Endothelial cell of umbilical vein (primary cell): Measurements from ENCODE around the gene NRROS. TPM values are rescaled to one million over a fixed set of nuclear protein-coding genes. Genes with fewer than 3 reads are reported as not detected.

Experiments
- BruUV-seq: library from RNA; stranded (reverse); fragments of 400-500 nt; replicated peaks from 2 replicates; lab custom pipeline; 2021; lab: Mats Ljungman, UMichigan
- CTCF ChIA-PET: fragments of 300-600, 350-600 bp; sonication (Branson Sonifier 250); formaldehyde crosslinking; loops from one replicate; lab custom pipeline; 2021; ENCODE audit warnings: antibody characterized with exemption, inconsistent platforms; lab: Charles Lee
- POLR2A ChIA-PET: fragments of 300-600, 350-600 bp; sonication (Branson Sonifier 250); formaldehyde crosslinking; loops from one replicate; lab custom pipeline; 2021; ENCODE audit warnings: antibody characterized with exemption, inconsistent platforms; lab: Charles Lee
- DNase-seq: peaks from one replicate; pipeline ENCODE4 v3.0.0-alpha.2; 2011; ENCODE audit warnings: low read depth, low spot score
- FAIRE-seq: peaks from 2 replicates; lab custom pipeline; 2011; peaks lifted over from hg19 to GRCh38; lab: Jason Lieb, UNC
- H2AFZ ChIP-seq: 2 replicates; pipeline ENCODE4 v1.6.0; 2012; ENCODE audit warnings: low read depth, low read length, control low read depth, inconsistent platforms
- H3K27ac ChIP-seq: 2 replicates; pipeline ENCODE4 v1.5.1; 2011; ENCODE audit warnings: low read depth, mild to moderate bottlenecking, control low read depth, low read length, moderate library complexity; ENCODE audit not compliant: insufficient read depth
- H3K27me3 ChIP-seq, 2 experiments: 2 replicates each; pipeline versions ENCODE4 v1.6.0 to v1.6.1; 2011; ENCODE audit warnings: low read length in 2 of 2, mixed read lengths in 1 of 2; ENCODE audit not compliant: control insufficient read depth in 2 of 2, insufficient read depth in 2 of 2
- H3K36me3 ChIP-seq, 2 experiments: 2 replicates in 1 of 2; 3 replicates in 1 of 2; pipeline ENCODE4 v1.5.1; 2011; ENCODE audit warnings: low read length in 2 of 2, mild to moderate bottlenecking in 1 of 2, moderate library complexity in 1 of 2; ENCODE audit not compliant: control insufficient read depth in 2 of 2, insufficient read depth in 2 of 2; ENCODE audit errors: extremely low read depth in 1 of 2
- H3K4me1 ChIP-seq: 3 replicates; pipeline ENCODE4 v1.5.1; 2011; ENCODE audit warnings: mild to moderate bottlenecking, low read length; ENCODE audit not compliant: control insufficient read depth, insufficient read depth; ENCODE audit errors: extremely low read depth
- H3K4me2 ChIP-seq: 2 replicates; pipeline ENCODE4 v1.6.1; 2011; ENCODE audit warnings: low read length, control low read depth, mixed read lengths; ENCODE audit not compliant: insufficient read depth
- H3K4me3 ChIP-seq, 3 experiments: fragments of 200-600 bp in 1 of 3; sonication (generic), shearing (Covaris generic) in 1 of 3; replicated peaks in 1 of 3; 2 replicates each; pipeline ENCODE4 v1.5.1; 2011 to 2016; ENCODE audit warnings: control low read depth in 3 of 3, low read length in 3 of 3, mild to moderate bottlenecking in 2 of 3, inconsistent platforms in 1 of 3, low read depth in 1 of 3, moderate library complexity in 1 of 3; ENCODE audit not compliant: insufficient read depth in 1 of 3
- H3K79me2 ChIP-seq: 2 replicates; pipeline ENCODE4 v1.6.0; 2012; ENCODE audit warnings: low read length, inconsistent platforms; ENCODE audit not compliant: control insufficient read depth, insufficient read depth
- H3K9ac ChIP-seq: replicated peaks from 2 replicates; pipeline ENCODE3; 2011; ENCODE audit warnings: low read length, control low read depth; ENCODE audit not compliant: insufficient read depth; ENCODE audit errors: extremely low read depth
- H3K9me1 ChIP-seq: replicated peaks from 3 replicates; pipeline ENCODE4 v1.6.0; 2011; ENCODE audit warnings: mild to moderate bottlenecking, low read length; ENCODE audit not compliant: control insufficient read depth, insufficient read depth; ENCODE audit errors: extremely low read depth
- H3K9me3 ChIP-seq: replicated peaks from 2 replicates; pipeline ENCODE4 v1.5.1; 2012; ENCODE audit warnings: low read length, inconsistent platforms; ENCODE audit not compliant: control insufficient read depth, insufficient read depth
- H4K20me1 ChIP-seq: replicated peaks from 2 replicates; pipeline ENCODE3; 2011; ENCODE audit warnings: mild to moderate bottlenecking, low read length; ENCODE audit not compliant: control insufficient read depth, insufficient read depth; ENCODE audit errors: extremely low read depth
- CTCF ChIP-seq, 2 donors: IDR thresholded peaks; 1 replicate in 1 of 2; 2 replicates in 1 of 2; pipeline ENCODE4 v1.5.1; 2011; ENCODE audit warnings: low read length in 2 of 2, mild to moderate bottlenecking in 2 of 2, moderate library complexity in 2 of 2, control low read depth in 1 of 2, inconsistent platforms in 1 of 2, low read depth in 1 of 2; ENCODE audit not compliant: insufficient read depth in 1 of 2; ENCODE audit errors: extremely low read depth in 1 of 2
- EZH2 ChIP-seq: IDR thresholded peaks from 2 replicates; pipeline ENCODE4 v1.6.1; 2012; ENCODE audit warnings: borderline replicate concordance, low read depth, mild to moderate bottlenecking, moderate library complexity, low read length, inconsistent platforms; ENCODE audit not compliant: severe bottlenecking
- FOS ChIP-seq: IDR thresholded peaks from 2 replicates; pipeline ENCODE4 v1.6.1; 2011; ENCODE audit warnings: mild to moderate bottlenecking, low read length, moderate library complexity, borderline replicate concordance; ENCODE audit not compliant: insufficient read depth
- GATA2 ChIP-seq: IDR thresholded peaks from 2 replicates; pipeline ENCODE4 v1.7.0; 2011; ENCODE audit warnings: low read depth, mild to moderate bottlenecking, moderate library complexity, mixed read lengths, low read length; ENCODE audit not compliant: insufficient read length, insufficient read depth
- JUN ChIP-seq: IDR thresholded peaks from 2 replicates; pipeline ENCODE4 v1.6.1; 2011; ENCODE audit warnings: borderline replicate concordance, low read depth; ENCODE audit not compliant: insufficient read length, insufficient read depth
- POLR2A ChIP-seq: IDR thresholded peaks from 2 replicates; pipeline ENCODE4 v1.6.1; 2012; ENCODE audit warnings: low read depth, mild to moderate bottlenecking, control low read depth, low read length
- dilution Hi-C: fragments of 300-500 bp; cut with MboI; formaldehyde crosslinking; loops from one replicate; pipeline ENCODE4 v1.15.0; 2019; ENCODE audit warnings: low sequenced_read_pairs; ENCODE audit not compliant: extremely low pct_ligation_motif_present
- intact Hi-C: fragments of 100-400 bp; cut with micrococcal nuclease; formaldehyde crosslinking; loops from one replicate; pipeline ENCODE4 v1.10.0; 2022
- polyA plus RNA-seq, 4 experiments: library from polyadenylated mRNA; depleted of rRNA in 3 of 4; stranded (reverse) in 3 of 4; unstranded in 1 of 4; fragments of >200 nt; gene quantifications; 2 replicates each; pipeline versions ENCODE4 v1.2.1 to v1.2.3, GENCODE V29; 2011 to 2012; ENCODE audit warnings: missing spikeins in 1 of 4
- total RNA-seq: library from RNA; stranded (reverse); gene quantifications from 2 replicates; pipeline ENCODE4 v1.2.3, GENCODE V29; 2021

The NRROS gene
- total and polyA plus RNA-seq, 2 donors (not counting 3 experiments of a cell fraction or from before 2014, with no cell fraction given): 8.1 to 15.6 TPM

GRCh38 chr3:196617256-196617655, 22.2 kb upstream of the NRROS start:
- H3K9ac ChIP-seq: no peak overlapping the region
- FAIRE-seq (no peak), DNase-seq (no peak)
- no peaks in the 10 kb centered on the region for H3K9me1 ChIP-seq
- dilution Hi-C loops: no loop called here
- H3K4me2 ChIP-seq: no peak overlapping the region
- H3K27me3 ChIP-seq: no peaks in the 10 kb centered on the region
- no peak overlapping the region for H2AFZ ChIP-seq
- CTCF ChIA-PET: interaction anchor here (1.6 kb wide), 1 partner anchor 8 kb away, joined by 8 read pairs; no protein-coding TSS in a partner anchor
- POLR2A ChIA-PET: interaction anchor here (0.7 kb wide), 1 partner anchor 10 kb away, joined by 3 read pairs; no protein-coding TSS in a partner anchor
- no peak for TF ChIP-seq EZH2
- TF ChIP-seq GATA2: no peak
- no peak for TF ChIP-seq POLR2A
- TF ChIP-seq CTCF (IDR thresholded peaks at IDR 0.05; ENCODE audit: extremely low read depth in 1 of 2, insufficient read depth in 1 of 2, low read depth in 1 of 2, low read length in 2 of 2): no peak
- TF ChIP-seq FOS: no peak
- no peak for TF ChIP-seq JUN
- intact Hi-C loops: no loop called here
- no peaks in the 10 kb centered on the region for H3K36me3 ChIP-seq
- BruUV-seq: no TSS peak
- no peak overlapping the region for H3K27ac ChIP-seq
- H4K20me1 ChIP-seq: no peaks in the 10 kb centered on the region
- no peak overlapping the region for H3K4me3 ChIP-seq
- H3K4me1 ChIP-seq: peaks cover 21% of the 10 kb centered on the region
- no peaks in the 10 kb centered on the region for H3K9me3 ChIP-seq
- no peaks in the 10 kb centered on the region for H3K79me2 ChIP-seq
